GM19238 (cell line): ENCODE data around the gene SLC35D2.
"Not testable (repeated sequence)": the region's sequence is repeated elsewhere in the genome, so short reads cannot be mapped to it uniquely, and the experiment has no call there.

Source experiments
- DNase-seq: peaks from one replicate; pipeline ENCODE4 v3.0.0; 2011; ENCODE audit warnings: low spot score; ENCODE audit not compliant: insufficient read length

The SLC35D2 gene

GRCh38 chr9:96317335-96317980, 66.1 kb downstream of the SLC35D2 start:
- peak; percentile 33 for DNase-seq

- DNase-seq, result no peak
Measured at GRCh38 chr9:96309850-96310249, 73.7 kb downstream of the SLC35D2 start.

GRCh38 chr9:96306958-96307357, 76.6 kb downstream of the SLC35D2 start:
- DNase-seq, result not testable (repeated sequence)

- no peak for DNase-seq
Measured at GRCh38 chr9:96305171-96305570, 78.3 kb downstream of the SLC35D2 start.

- DNase-seq, result no peak
Measured at GRCh38 chr9:96304230-96304629, 79.3 kb downstream of the SLC35D2 start.

- no peak for DNase-seq
Measured at GRCh38 chr9:96302021-96302420, 81.5 kb downstream of the SLC35D2 start, which contains the start of gene HSD17B3. Gene HSD17B3, minus strand, starts transcription at chr9:96302176. Its CDS starts 72 bp downstream, at chr9:96302104.

GRCh38 chr9:96299823-96300222, 83.7 kb downstream of the SLC35D2 start:
- DNase-seq, result no peak

GRCh38 chr9:96294159-96294545, 89.4 kb downstream of the SLC35D2 start:
- DNase-seq, result no peak

GRCh38 chr9:96293498-96294158, 89.9 kb downstream of the SLC35D2 start:
- DNase-seq, result no peak

GRCh38 chr9:96289392-96289791, 94.1 kb downstream of the SLC35D2 start:
- no peak for DNase-seq

- no peak for DNase-seq
Measured at GRCh38 chr9:96281641-96282040, 101.9 kb downstream of the SLC35D2 start.

GRCh38 chr9:96279932-96280331, 103.6 kb downstream of the SLC35D2 start:
- no peak for DNase-seq

- no peak for DNase-seq
Measured at GRCh38 chr9:96274939-96275338, 108.6 kb downstream of the SLC35D2 start.
